SK-N-SH treated with all-trans-retinoic acid at 6 μM for 48 hours (cell line): Measurements from ENCODE around the gene CRIP2.

ENCODE experiments used
- ATAC-seq: fragments of 200-7000 bp; cut with Tn5 transposase; 3 replicates; pipeline ENCODE4 v1.9.1; 2020; ENCODE audit warnings: mild to moderate bottlenecking, moderate library complexity
- ARNTL ChIP-seq: fragments of 450-650 bp; formaldehyde crosslinking; IDR thresholded peaks from 2 replicates; pipeline ENCODE4 v1.5.0; 2020; ENCODE audit warnings: low read depth, mild to moderate bottlenecking, moderate library complexity, borderline replicate concordance
- BACH2 ChIP-seq: fragments of 250-450 bp; sonication (Bioruptor Pico); IDR thresholded peaks from 2 replicates; pipeline ENCODE4 v1.9.0; 2021; ENCODE audit warnings: mild to moderate bottlenecking, borderline replicate concordance
- CREB5 ChIP-seq: fragments of 250-450 bp; sonication (Bioruptor Pico); IDR thresholded peaks from 2 replicates; pipeline ENCODE4 v1.5.1; 2020; ENCODE audit warnings: low read depth, mild to moderate bottlenecking, moderate library complexity
- CSDC2 ChIP-seq: fragments of 250-450 bp; sonication (Bioruptor Pico); IDR thresholded peaks from 2 replicates; pipeline ENCODE4 v1.5.0; 2020; ENCODE audit warnings: mild to moderate bottlenecking, moderate library complexity
- ESRRG ChIP-seq: fragments of 250-450 bp; sonication (Bioruptor Pico); IDR thresholded peaks from 2 replicates; pipeline ENCODE4 v1.6.1; 2021; ENCODE audit warnings: mild to moderate bottlenecking
- GLIS3 ChIP-seq: fragments of 250-450 bp; sonication (Bioruptor Pico); IDR thresholded peaks from 2 replicates; pipeline ENCODE4 v1.5.0; 2020; ENCODE audit warnings: mild to moderate bottlenecking, moderate library complexity
- ISL1 ChIP-seq: fragments of 250-450 bp; sonication (Bioruptor Pico); IDR thresholded peaks from 2 replicates; pipeline ENCODE4 v2.1.2; 2022; ENCODE audit warnings: mild to moderate bottlenecking, moderate library complexity
- OSR1 ChIP-seq: fragments of 250-450 bp; sonication (Bioruptor Pico); IDR thresholded peaks from 2 replicates; pipeline ENCODE4 v1.8.0; 2022; ENCODE audit warnings: moderate library complexity, mild to moderate bottlenecking, inconsistent platforms
- PATZ1 ChIP-seq: fragments of 250-450 bp; sonication (Bioruptor Pico); IDR thresholded peaks from 2 replicates; pipeline ENCODE4 v1.8.0; 2020; ENCODE audit warnings: mild to moderate bottlenecking, moderate library complexity, borderline replicate concordance
- PPARA ChIP-seq: fragments of 250-450 bp; sonication (Bioruptor Pico); IDR thresholded peaks from 2 replicates; pipeline ENCODE4 v1.5.0; 2020; ENCODE audit warnings: mild to moderate bottlenecking, borderline replicate concordance
- RARB ChIP-seq: fragments of 250-450 bp; sonication (Bioruptor Pico); IDR thresholded peaks from 2 replicates; pipeline ENCODE4 v1.8.0; 2021; ENCODE audit warnings: mild to moderate bottlenecking, moderate library complexity
- TCF4 ChIP-seq: fragments of 250-450 bp; sonication (Bioruptor Pico); IDR thresholded peaks from 2 replicates; pipeline ENCODE4 v1.8.0; 2021; ENCODE audit warnings: mild to moderate bottlenecking, moderate library complexity, borderline replicate concordance
- TOX ChIP-seq: fragments of 250-450 bp; sonication (Bioruptor Pico); IDR thresholded peaks from 2 replicates; pipeline ENCODE4 v1.8.0; 2021; ENCODE audit warnings: mild to moderate bottlenecking, moderate library complexity, borderline replicate concordance
- TSHZ2 ChIP-seq: fragments of 250-450 bp; sonication (Bioruptor Pico); IDR thresholded peaks from 2 replicates; pipeline ENCODE4 v1.5.0; 2020; ENCODE audit warnings: mild to moderate bottlenecking, moderate library complexity
- ZFP3 ChIP-seq: fragments of 250-450 bp; sonication (Bioruptor Pico); IDR thresholded peaks from 2 replicates; pipeline ENCODE4 v1.5.0; 2020; ENCODE audit warnings: mild to moderate bottlenecking, moderate library complexity
- ZFP30 ChIP-seq: fragments of 450-650 bp; formaldehyde crosslinking; IDR thresholded peaks from 2 replicates; pipeline ENCODE4 v1.5.0; 2022; ENCODE audit warnings: mild to moderate bottlenecking, moderate library complexity
- ZNF565 ChIP-seq: fragments of 450-650 bp; formaldehyde crosslinking; conservative IDR thresholded peaks from 2 replicates; pipeline ENCODE4 v1.5.0; 2020; ENCODE audit warnings: low read depth, mild to moderate bottlenecking, moderate library complexity
- ZNF70 ChIP-seq: fragments of 450-650 bp; formaldehyde crosslinking; IDR thresholded peaks from 2 replicates; pipeline ENCODE4 v1.5.0; 2020; ENCODE audit warnings: mild to moderate bottlenecking, moderate library complexity
- ZNF8 ChIP-seq: fragments of 450-650 bp; formaldehyde crosslinking; IDR thresholded peaks from 2 replicates; pipeline ENCODE4 v1.5.0; 2020; ENCODE audit warnings: mild to moderate bottlenecking, moderate library complexity
- TF ChIP-seq, protein P1 (sequence below): fragments of 250-450 bp; sonication (Bioruptor Pico); IDR thresholded peaks from 2 replicates; pipeline ENCODE4 v1.8.0; 2021; ENCODE audit warnings: low read depth, mild to moderate bottlenecking, moderate library complexity, borderline replicate concordance

CRIP2 gene

GRCh38 chr14:105455766-105456660, 18.6 kb upstream of the CRIP2 start:
- no peak for ATAC-seq
- TF ChIP-seq CREB5 (CRISPR knock-in tag) (no peak), TCF4 (CRISPR knock-in tag) (no peak), ZNF70 (no peak), ZFP30 (no peak), OSR1 (no peak), ESRRG (CRISPR knock-in tag) (no peak), PPARA (CRISPR knock-in tag) (no peak), RARB (CRISPR knock-in tag) (no peak), ZNF8 (CRISPR knock-in tag) (no peak), ZFP3 (CRISPR knock-in tag) (no peak)
- TF ChIP-seq, protein P1, sequence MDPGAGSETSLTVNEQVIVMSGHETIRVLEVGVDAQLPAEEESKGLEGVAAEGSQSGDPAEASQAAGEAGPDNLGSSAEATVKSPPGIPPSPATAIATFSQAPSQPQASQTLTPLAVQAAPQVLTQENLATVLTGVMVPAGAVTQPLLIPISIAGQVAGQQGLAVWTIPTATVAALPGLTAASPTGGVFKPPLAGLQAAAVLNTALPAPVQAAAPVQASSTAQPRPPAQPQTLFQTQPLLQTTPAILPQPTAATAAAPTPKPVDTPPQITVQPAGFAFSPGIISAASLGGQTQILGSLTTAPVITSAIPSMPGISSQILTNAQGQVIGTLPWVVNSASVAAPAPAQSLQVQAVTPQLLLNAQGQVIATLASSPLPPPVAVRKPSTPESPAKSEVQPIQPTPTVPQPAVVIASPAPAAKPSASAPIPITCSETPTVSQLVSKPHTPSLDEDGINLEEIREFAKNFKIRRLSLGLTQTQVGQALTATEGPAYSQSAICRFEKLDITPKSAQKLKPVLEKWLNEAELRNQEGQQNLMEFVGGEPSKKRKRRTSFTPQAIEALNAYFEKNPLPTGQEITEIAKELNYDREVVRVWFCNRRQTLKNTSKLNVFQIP (CRISPR knock-in tag) = no peak
- TF ChIP-seq, all 23 proteins: peak for 0

GRCh38 chr14:105456736-105457617, 17.6 kb upstream of the CRIP2 start:
- ATAC-seq = no peak
- no peak for TF ChIP-seq ZNF565 (CRISPR knock-in tag)
- TF ChIP-seq CSDC2 (CRISPR knock-in tag) = no peak
- TF ChIP-seq, protein P1 (CRISPR knock-in tag) = no peak
- TF ChIP-seq ZNF8 (CRISPR knock-in tag) = no peak
- no peak for TF ChIP-seq BACH2 (CRISPR knock-in tag)
- no peak for TF ChIP-seq ARNTL (CRISPR knock-in tag)
- no peak for TF ChIP-seq ZFP30
- no peak for TF ChIP-seq ZFP3 (CRISPR knock-in tag)
- no peak for TF ChIP-seq GLIS3
- no peak for TF ChIP-seq PPARA (CRISPR knock-in tag)
- no peak for TF ChIP-seq ISL1 (CRISPR knock-in tag)
- TF ChIP-seq ESRRG (CRISPR knock-in tag) = no peak
- TF ChIP-seq ZNF70 = no peak
- no peak for TF ChIP-seq PATZ1 (CRISPR knock-in tag)
- TF ChIP-seq CREB5 (CRISPR knock-in tag) = no peak
- no peak for TF ChIP-seq TSHZ2 (CRISPR knock-in tag)
- no peak for TF ChIP-seq RARB (CRISPR knock-in tag)
- TF ChIP-seq TOX (CRISPR knock-in tag) = no peak
- TF ChIP-seq TCF4 (CRISPR knock-in tag) = no peak
- TF ChIP-seq OSR1 = no peak
